GM19468 (cell line): Measurements from ENCODE around the gene TMC6.
"Not testable (repeated sequence)": the region's sequence is repeated elsewhere in the genome, so short reads cannot be mapped to it uniquely, and the experiment has no call there.

Source experiments
- ATAC-seq: cut with Tn5 transposase; IDR thresholded peaks from one replicate; pipeline ENCODE4 v1.9.1; 2021; ENCODE audit warnings: mild to moderate bottlenecking, moderate library complexity, moderate number of reproducible peaks; ENCODE audit not compliant: unreplicated experiment; ENCODE audit errors: extremely low read depth

TMC6 gene

GRCh38 chr17:78124081-78124835 lies 4.3 kb downstream of the TMC6 start:
- no peak for ATAC-seq

- no peak for ATAC-seq
These were observed 5.2 kb downstream of the TMC6 start for GRCh38 chr17:78123258-78123929.

- ATAC-seq = no peak
These were observed 5.7 kb downstream of the TMC6 start for GRCh38 chr17:78122931-78123249.

- no peak for ATAC-seq
These were observed 6.2 kb downstream of the TMC6 start for GRCh38 chr17:78122216-78122930.

- ATAC-seq = no peak
These were observed 6.7 kb downstream of the TMC6 start for GRCh38 chr17:78121801-78122215.

GRCh38 chr17:78120971-78121800 lies 7.4 kb downstream of the TMC6 start:
- ATAC-seq = no peak

GRCh38 chr17:78120537-78120936 lies 8.0 kb downstream of the TMC6 start:
- ATAC-seq = no peak

- no peak for ATAC-seq
These were observed 9.7 kb downstream of the TMC6 start for GRCh38 chr17:78118801-78119241.

- ATAC-seq = no peak
These were observed 11.3 kb downstream of the TMC6 start for GRCh38 chr17:78117027-78117981.

- no peak for ATAC-seq
These were observed 12.1 kb downstream of the TMC6 start for GRCh38 chr17:78116411-78116810.

- not testable (repeated sequence) for ATAC-seq
These were observed 12.8 kb downstream of the TMC6 start for GRCh38 chr17:78115803-78116202.

GRCh38 chr17:78114831-78115723 lies 13.5 kb downstream of the TMC6 start:
- no peak for ATAC-seq

- no peak for ATAC-seq
These were observed 14.5 kb downstream of the TMC6 start for GRCh38 chr17:78113804-78114785.

GRCh38 chr17:78112518-78113471 lies 15.8 kb downstream of the TMC6 start:
- ATAC-seq = no peak

- ATAC-seq = no peak
These were observed 16.6 kb downstream of the TMC6 start for GRCh38 chr17:78111727-78112517.
